Uterus (tissue), 2 donors: ENCODE measurements around the gene TAF10.

Source experiments
- CTCF ChIP-seq, 4 experiments: fragments of 200-600 bp in 2 of 4; fragments of 450-650 bp in 2 of 4; sonication (generic) in 2 of 4; IDR thresholded peaks; one replicate each; pipeline ENCODE4 v1.5.1; 2016 to 2019; ENCODE audit warnings: antibody characterized with exemption in 4 of 4, mild to moderate bottlenecking in 2 of 4, moderate library complexity in 1 of 4
- POLR2A ChIP-seq, 2 donors: fragments of 450-650 bp; IDR thresholded peaks; one replicate each; pipeline ENCODE4 v1.6.1; 2016; ENCODE audit warnings: antibody characterized with exemption in 2 of 2, mild to moderate bottlenecking in 1 of 2, moderate library complexity in 1 of 2

DNA sequence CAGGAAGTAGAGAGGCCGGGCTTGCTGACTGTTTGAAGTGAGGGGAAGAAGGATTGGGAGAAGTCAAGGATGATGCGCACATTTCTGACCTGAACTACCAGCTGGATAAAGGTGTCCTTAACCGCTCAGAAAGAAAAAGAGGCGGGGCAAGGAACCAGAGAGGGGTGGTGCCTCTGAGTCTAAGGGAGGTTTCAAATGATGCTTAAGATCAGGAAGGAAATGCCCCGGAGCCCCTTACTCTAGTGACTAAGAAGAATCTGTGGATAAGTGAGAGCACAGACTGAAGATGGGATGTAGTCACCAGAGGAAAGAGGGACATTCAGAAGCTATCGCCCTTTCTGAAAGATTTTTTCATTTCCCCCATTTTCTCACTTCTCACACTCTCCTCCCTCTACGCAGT is 30.9 kb upstream of the TAF10 start:
- TF ChIP-seq CTCF (IDR thresholded peaks at IDR 0.05) (no peak), POLR2A (IDR thresholded peaks at IDR 0.05) (no peak)
